IMR-90 (cell line): ENCODE results near the gene CDK18. TPM values are rescaled to one million over a fixed set of nuclear protein-coding genes. Genes with fewer than 3 reads are reported as not detected.
A peak's percentile ranks its signal among the peaks of the same experiment; 100 is the strongest.

Experiments
- ATAC-seq: fragments of 200-7000 bp; cut with Tn5 transposase; 2 replicates; pipeline ENCODE4 v1.9.1; 2020; ENCODE audit warnings: low read depth, mild to moderate bottlenecking, moderate library complexity
- BruUV-seq: library from RNA; stranded (reverse); fragments of 400-500 nt; replicated peaks from 2 replicates; lab custom pipeline; 2021; lab: Mats Ljungman, UMichigan
- CTCF ChIA-PET: fragments of 300-600 bp; formaldehyde crosslinking; extraction: SDS; loops from one replicate; lab custom pipeline; 2021; ENCODE audit warnings: antibody characterized with exemption; lab: Yijun Ruan, JAX
- POLR2A ChIA-PET: fragments of 300-600 bp; sonication (Branson Sonifier 250); formaldehyde crosslinking; loops from one replicate; lab custom pipeline; 2022; ENCODE audit warnings: antibody characterized with exemption; ENCODE audit not compliant: unreplicated experiment; lab: Charles Lee
- DNase-seq: peaks from one replicate; pipeline ENCODE4 v3.0.0; 2013
- H2AFZ ChIP-seq: replicated peaks from 2 replicates; pipeline ENCODE3; 2013; ENCODE audit warnings: low read length, mild to moderate bottlenecking; ENCODE audit not compliant: poor library complexity
- H2AK5ac ChIP-seq: 2 replicates; pipeline ENCODE4 v1.6.1; 2013; ENCODE audit warnings: low read depth, low read length, inconsistent platforms
- H2AK9ac ChIP-seq: replicated peaks from 2 replicates; pipeline ENCODE3; 2013; ENCODE audit warnings: mild to moderate bottlenecking, low read depth, low read length, moderate library complexity; ENCODE audit not compliant: poor library complexity
- H2BK120ac ChIP-seq: 2 replicates; pipeline ENCODE4 v1.6.1; 2013; ENCODE audit warnings: low read depth, low read length, inconsistent platforms
- H2BK15ac ChIP-seq: 3 replicates; pipeline ENCODE4 v1.6.1; 2013; ENCODE audit warnings: low read depth, low read length, inconsistent platforms
- H2BK20ac ChIP-seq: 2 replicates; pipeline ENCODE4 v1.6.1; 2013; ENCODE audit warnings: low read depth, mild to moderate bottlenecking, inconsistent platforms, low read length, moderate library complexity
- H2BK5ac ChIP-seq: 2 replicates; pipeline ENCODE4 v1.6.1; 2013; ENCODE audit warnings: mild to moderate bottlenecking, low read depth, low read length, inconsistent platforms; ENCODE audit not compliant: poor library complexity, severe bottlenecking
- H3K14ac ChIP-seq: replicated peaks from 2 replicates; pipeline ENCODE4 v1.6.1; 2013; ENCODE audit warnings: low read depth, low read length, inconsistent platforms
- H3K18ac ChIP-seq: 2 replicates; pipeline ENCODE4 v1.6.1; 2013; ENCODE audit warnings: low read depth, low read length, control low read depth
- H3K23ac ChIP-seq: 2 replicates; pipeline ENCODE4 v1.6.1; 2013; ENCODE audit warnings: low read depth, low read length, inconsistent platforms
- H3K27ac ChIP-seq: 2 replicates; pipeline ENCODE4 v1.5.1; 2013; ENCODE audit warnings: mild to moderate bottlenecking, control low read depth, low read length; ENCODE audit not compliant: insufficient read depth
- H3K27me3 ChIP-seq: 2 replicates; pipeline ENCODE4 v1.6.1; 2013; ENCODE audit warnings: low read length; ENCODE audit not compliant: control insufficient read depth, insufficient read depth
- H3K36me3 ChIP-seq: 2 replicates; pipeline ENCODE4 v1.6.1; 2013; ENCODE audit warnings: low read length, mixed read lengths; ENCODE audit not compliant: control insufficient read depth, insufficient read depth
- H3K4ac ChIP-seq: 2 replicates; pipeline ENCODE4 v1.6.1; 2013; ENCODE audit warnings: low read depth, low read length, inconsistent platforms
- H3K4me1 ChIP-seq: 2 replicates; pipeline ENCODE4 v1.6.1; 2013; ENCODE audit warnings: low read length, mixed read lengths; ENCODE audit not compliant: control insufficient read depth, insufficient read depth
- H3K4me2 ChIP-seq: 2 replicates; pipeline ENCODE4 v1.6.1; 2013; ENCODE audit warnings: low read depth, mild to moderate bottlenecking, control low read depth, low read length, moderate library complexity
- H3K4me3 ChIP-seq: 2 replicates; pipeline ENCODE4 v1.5.1; 2013; ENCODE audit warnings: low read depth, mild to moderate bottlenecking, control low read depth, low read length, moderate library complexity; ENCODE audit not compliant: insufficient read depth
- H3K56ac ChIP-seq: 2 replicates; pipeline ENCODE4 v1.6.1; 2013; ENCODE audit warnings: low read length, inconsistent platforms; ENCODE audit not compliant: insufficient read depth; ENCODE audit errors: extremely low read depth
- H3K79me1 ChIP-seq, 2 experiments: 2 replicates each; pipeline ENCODE4 v1.6.1; 2013; ENCODE audit warnings: low read length in 2 of 2, inconsistent platforms in 1 of 2, low read depth in 1 of 2
- H3K9ac ChIP-seq: 2 replicates; pipeline ENCODE4 v1.6.1; 2013; ENCODE audit warnings: low read depth, low read length, control low read depth
- H3K9me1 ChIP-seq: 2 replicates; pipeline ENCODE4 v1.6.1; 2013; ENCODE audit warnings: low read length, inconsistent platforms; ENCODE audit not compliant: insufficient read depth
- H3K9me3 ChIP-seq: 2 replicates; pipeline ENCODE4 v1.6.1; 2013; ENCODE audit warnings: low read length; ENCODE audit not compliant: control insufficient read depth, insufficient read depth
- H4K20me1 ChIP-seq: 2 replicates; pipeline ENCODE4 v1.6.1; 2013; ENCODE audit warnings: low read length, inconsistent platforms; ENCODE audit not compliant: insufficient read depth
- H4K5ac ChIP-seq: 2 replicates; pipeline ENCODE4 v1.6.1; 2013; ENCODE audit warnings: mild to moderate bottlenecking, low read depth, low read length, control low read depth
- H4K8ac ChIP-seq, 2 experiments: 2 replicates each; pipeline ENCODE4 v1.6.1; 2013; ENCODE audit warnings: low read depth in 2 of 2, low read length in 2 of 2, control low read depth in 1 of 2, inconsistent platforms in 1 of 2
- H4K91ac ChIP-seq: 2 replicates; pipeline ENCODE4 v1.6.1; 2013; ENCODE audit warnings: low read depth, low read length, inconsistent platforms; ENCODE audit not compliant: insufficient read depth
- CTCF ChIP-seq: conservative IDR thresholded peaks from 2 replicates; pipeline ENCODE4 v1.5.1; 2012; ENCODE audit warnings: mild to moderate bottlenecking, low read depth, low read length, improper control_type of control experiment
- MAFK ChIP-seq: IDR thresholded peaks from 2 replicates; pipeline ENCODE4 v1.6.1; 2012; ENCODE audit warnings: low read depth, low read length, improper control_type of control experiment
- MAZ ChIP-seq: IDR thresholded peaks from 2 replicates; pipeline ENCODE4 v1.6.1; 2012; ENCODE audit warnings: low read depth, mild to moderate bottlenecking, low read length, improper control_type of control experiment, moderate library complexity, borderline replicate concordance
- POLR2A ChIP-seq: IDR thresholded peaks from 2 replicates; pipeline ENCODE4 v1.6.1; 2012; ENCODE audit warnings: mild to moderate bottlenecking, low read depth, low read length
- RAD21 ChIP-seq: IDR thresholded peaks from 2 replicates; pipeline ENCODE4 v1.6.1; 2012; ENCODE audit warnings: low read length, improper control_type of control experiment
- RCOR1 ChIP-seq: IDR thresholded peaks from 2 replicates; pipeline ENCODE4 v1.6.1; 2012; ENCODE audit warnings: mild to moderate bottlenecking, low read length, improper control_type of control experiment; ENCODE audit not compliant: insufficient replicate concordance
- SMC3 ChIP-seq: fragments of 150-350 bp; IDR thresholded peaks from 2 replicates; pipeline ENCODE4 v1.6.1; 2016; ENCODE audit warnings: low read depth, mild to moderate bottlenecking, antibody characterized with exemption, low read length, moderate library complexity
- WGBS, 2 experiments: methylation state at CpG; one replicate each; pipeline versions ENCODE4 v1.1.5 to v1.1.7; 2013; ENCODE audit warnings: missing lambda C conversion rate in 2 of 2; ENCODE audit not compliant: insufficient read length in 1 of 2; ENCODE audit errors: extremely low coverage in 2 of 2; 5-methylcytosine and 5-hydroxymethylcytosine counted together
- dilution Hi-C: fragments of 300-500 bp; cut with HindIII; formaldehyde crosslinking; loops from one replicate; pipeline ENCODE4 v1.14.3; 2018; ENCODE audit warnings: low sequenced_read_pairs; ENCODE audit not compliant: unreplicated experiment
- in situ Hi-C: fragments of 300-500 bp; cut with MboI; formaldehyde crosslinking; loops from 3 replicates; pipeline ENCODE4 v1.14.3; 2019; ENCODE audit warnings: low sequenced_read_pairs, inconsistent platforms, mixed read lengths
- intact Hi-C: fragments of 100-400 bp; cut with micrococcal nuclease; formaldehyde crosslinking; loops from 2 replicates; pipeline ENCODE4 v1.10.0; 2022
- polyA plus RNA-seq, 3 experiments: library from polyadenylated mRNA; depleted of rRNA; stranded (reverse); fragments of >200 nt; gene quantifications; 2 replicates each; pipeline ENCODE4 v1.2.3, GENCODE V29; 2012; ENCODE audit warnings: low replicate concordance in 1 of 3
- total RNA-seq: library from RNA; depleted of rRNA; stranded (reverse); fragments of >200 nt; gene quantifications from 2 replicates; pipeline ENCODE4 v1.2.3, GENCODE V29; 2012

The CDK18 gene
- total and polyA plus RNA-seq, 2 of the 4 experiments (the other 2 are of a cell fraction): 0.18 to 0.48 TPM

GRCh38 chr1:205580140-205580922, 75.9 kb downstream of the CDK18 start:
- 71% methylated on average over 5 of the region's 15 CpGs; no CpG with 5 or more reads in 1 of the 2 experiments for WGBS, 2 experiments
- dilution Hi-C loops: no loop called here
- no peak overlapping the region for H2BK15ac ChIP-seq

More at GRCh38 chr1:205580140-205580922, 75.9 kb downstream of the CDK18 start:
- H2AK5ac ChIP-seq: no peak overlapping the region
- no peak overlapping the region for H3K14ac ChIP-seq
- DNase-seq (no peak), ATAC-seq (no peak)
- H3K4me1 ChIP-seq: peaks cover 6% of the 10 kb centered on the region; the same call in 1 of the 2 replicates
- no peak overlapping the region for H3K9ac ChIP-seq
- no peak overlapping the region for H3K4ac ChIP-seq
- H3K18ac ChIP-seq: no peak overlapping the region
- no peak overlapping the region for H2BK120ac ChIP-seq
- CTCF ChIA-PET: interaction anchor here (0.6 kb wide), 1 partner anchor 11 kb away, joined by 3 read pairs; no protein-coding TSS in a partner anchor
- H3K9me1 ChIP-seq: peaks cover 3% of the 10 kb centered on the region; the same call in 1 of the 2 replicates
- H2AFZ ChIP-seq: peak overlapping the region; percentile 14
- H3K36me3 ChIP-seq: no peaks in the 10 kb centered on the region
- H3K23ac ChIP-seq: no peak overlapping the region
- H3K27me3 ChIP-seq: peaks cover 71% of the 10 kb centered on the region
- no TSS peak for BruUV-seq
- no peak overlapping the region for H2BK5ac ChIP-seq
- H4K5ac ChIP-seq: no peak overlapping the region
- no peak overlapping the region for H3K27ac ChIP-seq
- no peak overlapping the region for H2AK9ac ChIP-seq
- H4K20me1 ChIP-seq: no peaks in the 10 kb centered on the region; the same call in 1 of the 2 replicates
- no peak overlapping the region for H2BK20ac ChIP-seq
- POLR2A ChIA-PET: no interaction called here
- in situ Hi-C loops: no loop called here
- H3K4me2 ChIP-seq: no peak overlapping the region
- no peaks in the 10 kb centered on the region for H3K79me1 ChIP-seq
- no peak overlapping the region for H3K4me3 ChIP-seq
- H4K8ac ChIP-seq: no peak overlapping the region
- no peak overlapping the region for H4K91ac ChIP-seq
- intact Hi-C loops: no loop called here
- H3K9me3 ChIP-seq: no peaks in the 10 kb centered on the region
- TF ChIP-seq CTCF: no peak
- TF ChIP-seq MAZ: no peak
- no peak for TF ChIP-seq MAFK
- TF ChIP-seq POLR2A: no peak
- no peak for TF ChIP-seq SMC3
- no peak for TF ChIP-seq RCOR1
- TF ChIP-seq RAD21: no peak
- H3K56ac ChIP-seq: no peak overlapping the region
